ENCODE data around the gene C2orf72. TPM values are rescaled to one million over a fixed set of nuclear protein-coding genes. Genes with fewer than 3 reads are reported as not detected.
A peak's percentile ranks its signal among the peaks of the same experiment; 100 is the strongest.

C2orf72 gene
- 1 to 10 TPM; 2.6 to 9.0 (median 5.8) TPM for total RNA-seq

GRCh38 chr2:231037202-231037730 lies at the start of gene C2orf72:
C2orf72 (plus strand) TSS chr2:231037523; CDS start chr2:231037566, 43 bp downstream.
- peaks cover 71% of the 10 kb centered on the region for H3K27me3 ChIP-seq

DNA sequence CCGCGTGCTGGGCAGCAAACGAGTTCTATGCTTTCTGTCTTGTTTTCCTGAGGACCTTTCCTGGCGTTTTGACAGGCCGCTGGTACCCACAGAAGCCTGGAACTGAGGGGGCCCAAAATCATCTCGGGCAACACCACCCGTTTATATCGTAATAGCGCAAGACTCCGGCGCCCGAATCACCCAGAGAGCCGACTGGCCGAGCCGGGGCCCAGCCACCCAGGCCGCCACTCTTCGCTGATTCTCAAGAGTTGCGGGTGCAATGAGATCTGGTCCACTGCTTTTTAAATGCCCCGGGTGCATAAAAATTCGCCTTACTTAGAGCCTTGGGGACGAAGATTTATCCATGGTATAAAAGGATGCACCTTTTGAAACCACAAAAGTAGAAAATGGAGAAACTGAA lies 47.6 kb upstream of the C2orf72 start:
- H3K27me3 ChIP-seq: peaks cover 35% of the 10 kb centered on the region
- peaks cover 8% of the 10 kb centered on the region for H3K4me1 ChIP-seq
- TF ChIP-seq POLR2A (IDR thresholded peaks at IDR 0.05): no peak
- no peak for TF ChIP-seq EP300 (IDR thresholded peaks at IDR 0.05)
- TF ChIP-seq POLR2AphosphoS5 (IDR thresholded peaks at IDR 0.05): no peak
- TF ChIP-seq, protein P1, sequence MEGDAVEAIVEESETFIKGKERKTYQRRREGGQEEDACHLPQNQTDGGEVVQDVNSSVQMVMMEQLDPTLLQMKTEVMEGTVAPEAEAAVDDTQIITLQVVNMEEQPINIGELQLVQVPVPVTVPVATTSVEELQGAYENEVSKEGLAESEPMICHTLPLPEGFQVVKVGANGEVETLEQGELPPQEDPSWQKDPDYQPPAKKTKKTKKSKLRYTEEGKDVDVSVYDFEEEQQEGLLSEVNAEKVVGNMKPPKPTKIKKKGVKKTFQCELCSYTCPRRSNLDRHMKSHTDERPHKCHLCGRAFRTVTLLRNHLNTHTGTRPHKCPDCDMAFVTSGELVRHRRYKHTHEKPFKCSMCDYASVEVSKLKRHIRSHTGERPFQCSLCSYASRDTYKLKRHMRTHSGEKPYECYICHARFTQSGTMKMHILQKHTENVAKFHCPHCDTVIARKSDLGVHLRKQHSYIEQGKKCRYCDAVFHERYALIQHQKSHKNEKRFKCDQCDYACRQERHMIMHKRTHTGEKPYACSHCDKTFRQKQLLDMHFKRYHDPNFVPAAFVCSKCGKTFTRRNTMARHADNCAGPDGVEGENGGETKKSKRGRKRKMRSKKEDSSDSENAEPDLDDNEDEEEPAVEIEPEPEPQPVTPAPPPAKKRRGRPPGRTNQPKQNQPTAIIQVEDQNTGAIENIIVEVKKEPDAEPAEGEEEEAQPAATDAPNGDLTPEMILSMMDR (IDR thresholded peaks at IDR 0.05): no peak
- H3K9me3 ChIP-seq: no peaks in the 10 kb centered on the region
- H3K36me3 ChIP-seq: no peaks in the 10 kb centered on the region
- no peak overlapping the region for H3K4me3 ChIP-seq
- 97% methylated on average over 21 of the region's 21 CpGs for WGBS
- H3K27ac ChIP-seq: no peak overlapping the region
- DNase-seq (ENCODE audit: low spot score in 2 of 2): no peak

More at GRCh38 chr2:231037202-231037730, at the start of gene C2orf72:
- TF ChIP-seq, protein P1 (IDR thresholded peaks at IDR 0.05): no peak
- no peak for TF ChIP-seq POLR2AphosphoS5 (IDR thresholded peaks at IDR 0.05)
- no peak for TF ChIP-seq POLR2A (IDR thresholded peaks at IDR 0.05)
- no peak for TF ChIP-seq EP300 (IDR thresholded peaks at IDR 0.05)
- H3K4me1 ChIP-seq: peaks cover 13% of the 10 kb centered on the region
- H3K9me3 ChIP-seq: no peaks in the 10 kb centered on the region
- 6% methylated on average over 13 of the region's 61 CpGs for WGBS
- H3K27ac ChIP-seq: no peak within 1 kb of the TSS
- no peak for DNase-seq (ENCODE audit: low spot score in 2 of 2)
- no peaks in the 10 kb centered on the region for H3K36me3 ChIP-seq
- H3K4me3 ChIP-seq: peak within 1 kb of the TSS; percentile 43

GRCh38 chr2:230990131-230990898 lies 47.0 kb upstream of the C2orf72 start:
- no peak overlapping the region for H3K27ac ChIP-seq
- H3K36me3 ChIP-seq: no peaks in the 10 kb centered on the region
- no peak for DNase-seq (ENCODE audit: low spot score in 2 of 2)
- 63% methylated on average over 15 of the region's 70 CpGs for WGBS
- H3K27me3 ChIP-seq: peaks cover 40% of the 10 kb centered on the region
- H3K4me3 ChIP-seq: no peak overlapping the region
- no peaks in the 10 kb centered on the region for H3K9me3 ChIP-seq
- TF ChIP-seq, protein P1 (IDR thresholded peaks at IDR 0.05): no peak
- TF ChIP-seq EP300 (IDR thresholded peaks at IDR 0.05): no peak
- TF ChIP-seq POLR2AphosphoS5 (IDR thresholded peaks at IDR 0.05): no peak
- TF ChIP-seq POLR2A (IDR thresholded peaks at IDR 0.05): no peak
- H3K4me1 ChIP-seq: peaks cover 8% of the 10 kb centered on the region

DNA sequence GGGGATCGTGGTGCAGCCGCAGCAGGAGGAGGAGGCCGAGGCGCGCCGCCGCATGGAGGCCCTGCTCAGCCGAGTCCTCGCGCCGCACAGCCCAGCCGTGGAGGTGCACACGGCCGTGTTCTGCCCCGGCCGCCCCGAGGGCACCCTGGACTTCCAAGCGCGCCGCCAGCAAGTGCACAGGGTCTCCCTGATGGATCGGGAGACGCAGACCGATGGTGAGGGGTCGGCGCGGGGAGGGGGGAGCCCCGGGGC lies 46.5 kb upstream of the C2orf72 start:
- Histone ChIP-seq H3K27me3 (peaks cover 45% of the 10 kb centered on the region), H3K27ac (no peak overlapping the region), H3K36me3 (no peaks in the 10 kb centered on the region), H3K4me1 (peaks cover 8% of the 10 kb centered on the region), H3K9me3 (no peaks in the 10 kb centered on the region), H3K4me3 (no peak overlapping the region)
- TF ChIP-seq POLR2A (IDR thresholded peaks at IDR 0.05) (no peak), EP300 (IDR thresholded peaks at IDR 0.05) (no peak), POLR2AphosphoS5 (IDR thresholded peaks at IDR 0.05) (no peak)
- TF ChIP-seq, protein P1 (IDR thresholded peaks at IDR 0.05): no peak
- 40% methylated on average over 2 of the region's 27 CpGs for WGBS
- no peak for DNase-seq (ENCODE audit: low spot score in 2 of 2)

GRCh38 chr2:230991598-230991997 lies 45.7 kb upstream of the C2orf72 start:
- Histone ChIP-seq H3K9me3 (no peaks in the 10 kb centered on the region), H3K36me3 (no peaks in the 10 kb centered on the region), H3K27me3 (peaks cover 51% of the 10 kb centered on the region), H3K4me1 (peaks cover 8% of the 10 kb centered on the region), H3K27ac (no peak overlapping the region), H3K4me3 (no peak overlapping the region)
- 89% methylated on average over 7 of the region's 7 CpGs for WGBS
- TF ChIP-seq POLR2AphosphoS5 (IDR thresholded peaks at IDR 0.05) (no peak), EP300 (IDR thresholded peaks at IDR 0.05) (no peak), POLR2A (IDR thresholded peaks at IDR 0.05) (no peak)
- TF ChIP-seq, protein P1 (IDR thresholded peaks at IDR 0.05): no peak
- DNase-seq (ENCODE audit: low spot score in 2 of 2): no peak

Measured in suprapubic skin (tissue), 4 donors.